GM18909 (cell line): ENCODE measurements around the gene DCT.
"Not testable (repeated sequence)": the region's sequence is repeated elsewhere in the genome, so short reads cannot be mapped to it uniquely, and the experiment has no call there.

Experiments
- ATAC-seq: cut with Tn5 transposase; IDR thresholded peaks from one replicate; pipeline ENCODE4 v1.9.1; 2021; ENCODE audit warnings: mild to moderate bottlenecking; ENCODE audit not compliant: unreplicated experiment, poor library complexity

Gene DCT

DNA sequence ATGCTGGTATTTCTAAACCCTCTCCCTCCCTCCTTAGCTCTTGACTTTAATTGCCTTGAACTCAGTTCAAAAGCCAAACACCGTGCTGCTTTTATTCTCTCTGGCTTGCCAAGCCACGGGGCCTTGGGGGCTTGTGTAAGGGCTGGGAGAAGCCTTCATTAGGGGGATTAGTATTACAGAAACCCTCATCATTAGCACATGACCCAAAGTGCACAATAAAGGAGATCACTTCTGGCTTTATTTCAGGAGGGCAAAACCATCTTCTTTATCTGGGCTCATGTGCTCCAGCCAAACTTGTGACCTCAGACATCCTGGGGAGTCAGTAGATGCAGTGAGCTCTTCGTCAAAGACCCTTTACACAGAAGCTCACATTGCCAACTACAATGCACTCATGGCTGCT is at the start of gene DCT:
Gene DCT, minus strand, starts transcription at position 67 of the 400 bp plus-strand sequence. CDS start 427 bp downstream, outside the sequence.
- ATAC-seq, result no peak

DNA sequence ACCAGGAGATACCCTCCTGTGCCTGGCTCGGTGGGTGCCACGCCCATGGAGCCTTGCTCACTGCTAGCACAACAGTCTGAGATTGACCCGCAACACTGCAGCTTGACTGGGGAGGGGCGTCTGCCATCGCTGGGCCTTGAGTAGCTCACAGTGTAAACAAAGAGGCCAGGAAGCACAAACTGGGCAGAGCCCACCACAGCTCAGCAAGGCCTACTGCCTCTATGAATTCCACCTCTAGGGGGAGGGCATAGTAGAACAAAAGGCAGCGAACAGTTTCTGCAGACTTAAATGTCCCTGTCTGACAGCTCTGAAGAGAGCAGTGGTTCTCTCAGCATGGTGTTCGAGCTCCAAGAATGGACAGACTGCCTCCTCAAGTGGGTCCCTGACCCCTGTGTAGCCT is 47.5 kb upstream of the DCT start:
- not testable (repeated sequence) for ATAC-seq

DNA sequence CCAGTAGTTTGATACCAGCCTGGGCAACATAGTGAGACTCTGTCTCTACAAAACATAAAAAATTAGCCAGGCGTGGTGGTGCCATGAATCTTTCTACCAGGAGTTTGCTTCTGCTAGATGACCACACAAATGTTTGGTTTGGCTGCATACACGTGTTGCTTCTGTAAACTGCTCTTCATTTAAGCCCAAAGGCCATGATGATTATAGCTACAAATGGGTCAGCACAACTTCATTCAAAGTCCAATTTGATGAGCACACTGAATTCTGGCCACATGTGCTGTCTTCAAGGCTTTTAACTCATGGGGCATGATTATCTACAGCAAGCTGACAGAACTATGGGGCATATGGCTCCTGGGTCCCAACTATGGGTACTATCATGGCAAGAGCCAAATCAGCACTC is 46.3 kb upstream of the DCT start:
- no peak for ATAC-seq

DNA sequence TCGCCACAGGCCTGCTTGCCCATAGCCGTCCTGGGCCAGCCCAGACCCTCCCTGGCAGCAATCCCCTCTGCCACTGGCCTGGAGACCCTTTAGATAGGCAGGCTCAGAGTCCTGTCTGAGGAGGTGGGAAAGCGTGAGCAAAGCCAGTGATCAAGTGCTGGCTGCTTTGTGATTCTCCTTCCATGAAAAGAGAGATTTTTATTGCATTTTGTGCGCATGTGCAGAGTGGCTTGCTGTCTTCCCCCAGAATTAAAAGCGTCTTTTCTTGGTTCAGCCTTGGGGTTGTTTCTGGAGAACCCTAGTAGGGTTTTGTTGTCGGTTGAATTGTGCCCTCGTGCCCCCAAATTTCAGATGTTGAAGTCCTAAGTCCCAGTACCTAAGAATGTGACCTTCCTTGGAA is 44.9 kb upstream of the DCT start:
- no peak for ATAC-seq

DNA sequence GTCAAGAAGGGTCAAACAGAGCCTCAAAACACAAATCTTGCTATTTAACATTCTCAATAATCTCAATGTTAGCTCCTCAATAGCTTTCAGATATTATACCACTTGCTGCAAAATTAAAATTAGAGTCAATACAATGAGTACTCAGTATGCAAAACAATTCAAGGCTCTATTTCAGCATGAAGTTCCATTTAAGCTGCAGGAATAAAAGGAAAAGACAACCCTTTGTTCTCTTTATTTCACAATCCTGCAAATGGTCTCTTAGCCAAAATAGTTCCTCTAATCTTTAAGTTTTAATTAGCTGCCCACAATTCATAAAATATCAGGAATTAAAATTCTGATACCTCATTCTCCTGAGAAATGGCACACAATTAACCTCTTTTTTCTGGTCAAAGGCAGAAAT is 40.5 kb upstream of the DCT start:
- no peak for ATAC-seq

DNA sequence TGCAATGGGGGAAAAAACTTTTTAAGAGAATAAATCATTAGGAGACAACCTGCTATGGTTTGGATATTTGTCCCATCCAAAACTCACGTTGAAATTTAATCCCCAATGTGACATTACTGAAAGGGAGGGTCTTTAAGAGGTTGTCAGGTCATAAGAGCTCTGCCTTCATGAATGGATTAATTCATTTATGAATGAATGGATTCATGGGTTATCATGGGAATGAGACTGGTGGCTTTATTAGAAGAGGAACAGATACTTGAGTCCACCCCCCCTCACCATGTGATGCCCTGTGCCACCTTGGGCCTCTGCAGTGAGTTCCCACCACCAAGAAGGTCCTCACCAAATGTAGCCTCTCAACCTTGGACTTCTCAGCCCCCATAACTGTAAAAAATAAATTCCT is 37.0 kb upstream of the DCT start:
- no peak for ATAC-seq

DNA sequence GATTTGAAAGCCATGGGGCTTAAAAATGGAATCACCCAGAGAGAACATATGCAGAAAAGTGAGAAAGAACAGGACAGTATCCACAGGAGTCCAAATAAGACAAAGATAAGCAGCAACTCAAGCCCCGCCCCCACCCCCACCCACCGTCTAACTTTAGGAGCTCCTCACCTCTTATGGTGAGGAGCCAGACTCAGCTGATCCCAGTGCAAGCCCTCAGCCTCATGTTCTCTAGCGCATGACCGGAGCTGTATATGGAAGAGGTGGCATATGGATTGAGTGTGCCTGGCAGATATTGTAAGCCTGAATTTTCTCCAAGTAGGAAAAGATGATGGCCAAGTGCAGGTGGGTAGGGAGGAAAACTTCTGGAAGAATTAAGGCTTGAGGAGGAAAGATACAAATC is 36.4 kb upstream of the DCT start:
- ATAC-seq, result no peak

DNA sequence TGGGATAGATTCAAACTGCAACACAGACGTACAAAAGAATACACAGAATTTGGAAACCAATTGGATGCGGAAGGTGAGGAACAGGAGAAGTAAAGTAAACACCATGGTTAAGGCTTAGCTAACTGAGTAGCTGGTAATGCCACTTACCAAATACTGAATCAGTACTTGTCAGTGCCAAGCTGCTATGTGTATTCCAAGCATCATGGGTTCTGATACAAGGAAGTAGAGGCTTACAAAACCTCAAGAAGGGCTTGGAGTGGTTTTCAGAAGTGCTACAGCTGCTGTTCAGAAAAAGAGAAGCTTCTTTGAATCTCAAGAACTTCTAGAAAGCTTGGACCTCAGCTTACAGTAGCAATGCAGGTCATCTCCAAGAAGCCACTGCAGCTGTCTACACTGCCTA is 35.9 kb upstream of the DCT start:
- no peak for ATAC-seq

DNA sequence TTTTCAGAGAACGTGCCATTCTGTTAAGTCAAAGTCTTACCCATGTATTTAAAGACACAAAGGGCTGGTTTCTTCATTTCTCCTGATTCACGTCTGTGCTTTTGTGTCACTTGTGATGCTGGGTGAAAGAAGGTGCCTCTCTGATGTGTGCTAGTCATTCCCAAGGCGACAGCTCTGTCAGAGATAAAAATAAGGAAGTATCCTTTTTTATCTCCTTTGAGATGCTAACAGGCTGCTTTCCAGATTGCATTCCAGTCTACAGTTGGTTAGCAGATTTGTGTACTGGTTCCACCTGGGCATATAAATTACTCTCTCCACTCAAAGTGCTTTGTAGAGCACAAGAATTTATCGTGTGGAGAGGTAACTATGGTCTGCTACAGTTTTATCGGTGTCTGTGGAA is 33.5 kb upstream of the DCT start:
- no peak for ATAC-seq

DNA sequence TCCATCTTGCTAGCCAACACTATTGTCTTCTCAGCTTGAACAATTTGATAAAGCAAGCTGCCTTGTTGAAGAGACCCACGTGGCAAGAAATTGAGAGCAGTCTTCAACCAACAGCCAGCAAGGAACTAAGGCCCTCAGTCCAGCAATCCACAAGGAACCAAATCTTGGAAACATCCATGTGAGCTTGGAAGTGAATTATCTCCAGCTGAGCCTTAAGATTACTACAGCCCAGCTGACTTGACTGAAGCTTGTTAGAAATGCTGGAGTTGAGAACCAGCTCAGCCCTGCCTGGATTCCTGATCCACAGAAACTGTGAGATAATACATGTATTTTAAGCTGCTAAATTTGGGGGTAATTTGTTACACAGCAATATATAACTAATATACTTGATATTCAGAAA is 26.2 kb upstream of the DCT start:
- ATAC-seq, result no peak

DNA sequence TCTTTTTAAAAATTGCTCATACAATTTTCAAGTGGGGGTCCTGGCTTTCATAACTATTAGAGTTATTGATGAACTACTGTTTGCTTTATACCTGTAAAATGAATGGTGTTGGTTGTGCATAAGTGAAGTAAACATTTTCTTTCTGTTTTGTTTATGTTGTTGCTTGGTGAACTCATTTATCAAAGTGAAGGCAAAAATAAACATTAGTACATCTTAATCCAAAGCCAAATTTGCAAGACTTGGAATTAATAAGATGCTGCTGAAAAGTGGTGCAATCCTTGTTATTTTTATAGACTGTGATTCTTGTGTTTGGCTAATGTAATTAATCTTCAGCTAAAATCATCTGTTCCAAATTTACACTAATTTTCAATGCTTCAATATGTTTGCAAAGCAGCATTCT is 24.4 kb upstream of the DCT start:
- ATAC-seq, result no peak

DNA sequence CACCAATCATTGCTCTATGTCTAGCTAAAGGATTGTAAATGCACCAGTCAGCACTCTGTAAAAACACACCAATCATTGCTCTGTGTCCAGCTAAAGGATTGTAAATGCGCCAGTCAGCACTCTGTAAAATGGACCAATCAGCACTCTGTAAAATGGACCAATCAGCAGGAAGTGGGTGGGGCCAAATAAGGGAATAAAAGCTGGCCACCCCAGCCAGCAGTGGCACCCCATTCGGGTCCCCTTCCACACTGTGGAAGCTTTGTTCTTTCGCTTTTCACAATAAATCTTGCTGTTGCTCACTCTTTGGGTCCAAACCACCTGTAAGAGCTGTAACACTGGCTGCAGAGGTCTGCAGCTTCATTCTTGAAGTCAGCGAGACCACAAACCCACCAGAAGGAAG is 19.3 kb upstream of the DCT start:
- ATAC-seq, result not testable (repeated sequence)

DNA sequence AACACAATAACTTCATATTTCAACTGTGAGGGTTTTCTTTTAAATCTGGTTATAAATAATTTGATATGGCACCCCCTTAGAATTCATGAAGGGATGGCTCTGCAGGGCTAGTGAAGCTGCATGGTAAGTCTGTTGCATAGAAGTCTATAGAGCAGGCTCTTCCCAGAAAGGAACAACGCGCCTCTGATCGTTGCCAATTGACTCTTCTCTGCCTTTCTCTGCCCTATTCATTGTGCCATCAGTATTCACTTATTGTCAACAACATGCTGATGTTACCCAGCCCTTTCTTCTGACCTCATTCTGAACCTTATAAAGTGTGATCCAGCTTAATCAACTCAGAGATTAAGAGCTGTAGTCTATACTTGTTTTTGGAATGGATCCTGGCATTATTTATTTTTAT is 16.3 kb upstream of the DCT start:
- no peak for ATAC-seq

DNA sequence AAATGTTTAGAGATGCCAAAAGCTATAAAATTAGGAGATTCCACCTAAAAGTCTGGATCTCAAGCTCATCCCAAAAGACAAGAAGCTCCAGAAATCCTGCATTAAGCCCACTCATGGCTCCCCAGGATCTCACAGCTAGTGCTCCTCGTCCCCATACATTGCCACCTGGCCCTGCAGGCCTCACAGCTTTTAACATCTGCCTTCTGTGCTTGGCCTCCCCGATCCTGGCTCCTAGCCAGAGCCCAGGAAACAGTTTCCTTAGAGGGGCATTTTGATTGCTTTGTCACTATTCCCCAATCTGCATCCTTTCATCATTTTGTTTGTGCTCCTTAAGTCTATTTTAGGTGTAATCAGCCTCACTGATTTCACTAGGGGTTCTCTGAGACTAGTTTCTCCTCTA is 14.5 kb upstream of the DCT start:
- ATAC-seq, result no peak

DNA sequence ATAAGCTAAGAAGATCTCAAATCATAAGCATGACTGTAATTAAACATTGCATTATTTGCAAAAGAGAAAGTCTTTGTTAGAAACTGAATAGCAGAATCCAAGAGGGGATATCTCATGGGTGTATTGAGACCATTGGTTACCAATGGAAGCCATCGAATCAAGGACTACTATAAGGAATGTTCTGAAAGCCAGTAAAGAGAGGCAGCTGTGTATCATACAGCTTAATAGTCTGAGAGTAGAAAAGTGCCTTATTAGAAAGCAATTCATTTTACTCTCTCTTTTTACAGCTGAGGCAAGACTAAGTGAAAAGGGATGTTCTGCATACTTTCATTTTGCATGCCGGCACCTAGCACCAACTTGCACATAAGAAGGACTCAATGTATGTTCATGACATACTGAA is 7.6 kb upstream of the DCT start:
- ATAC-seq, result no peak

DNA sequence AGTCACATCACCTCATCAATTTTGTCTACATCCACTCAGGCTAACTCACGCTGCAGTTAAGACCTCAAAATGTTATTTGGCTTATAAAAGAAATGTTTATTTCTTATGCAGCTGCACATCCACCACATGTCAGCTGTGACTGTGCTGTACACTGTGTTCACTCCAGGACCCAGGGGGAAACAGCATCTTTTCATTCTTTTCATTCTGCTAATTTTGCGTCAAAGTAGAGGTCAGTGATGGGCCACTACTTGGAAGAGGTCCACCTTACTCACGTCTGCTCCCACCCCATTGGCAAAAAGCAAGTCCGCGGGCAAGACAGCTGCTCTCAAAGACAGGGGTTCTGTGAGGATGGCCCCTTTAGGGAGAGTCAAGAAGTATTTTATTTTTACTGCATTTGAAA is 4.5 kb upstream of the DCT start:
- no peak for ATAC-seq

DNA sequence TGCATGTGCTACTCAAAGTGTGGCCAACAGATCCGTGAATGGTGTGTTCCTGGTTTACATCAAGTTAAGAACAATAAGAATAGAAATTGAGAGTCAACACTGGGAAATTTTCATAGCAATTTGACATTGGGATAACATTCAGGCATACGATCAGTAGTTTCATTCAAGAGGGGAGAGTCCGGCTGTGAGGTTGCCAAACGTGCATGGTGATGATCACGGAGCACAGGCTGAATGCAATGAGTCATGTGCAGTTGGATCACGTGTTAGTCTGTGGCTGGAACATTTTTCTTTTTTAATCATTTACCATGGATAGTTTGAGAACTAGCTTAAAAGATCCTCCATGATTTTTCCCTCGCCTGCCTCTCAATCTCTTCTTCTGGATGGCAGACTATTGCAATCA is 2.5 kb upstream of the DCT start:
- ATAC-seq, result no peak

DNA sequence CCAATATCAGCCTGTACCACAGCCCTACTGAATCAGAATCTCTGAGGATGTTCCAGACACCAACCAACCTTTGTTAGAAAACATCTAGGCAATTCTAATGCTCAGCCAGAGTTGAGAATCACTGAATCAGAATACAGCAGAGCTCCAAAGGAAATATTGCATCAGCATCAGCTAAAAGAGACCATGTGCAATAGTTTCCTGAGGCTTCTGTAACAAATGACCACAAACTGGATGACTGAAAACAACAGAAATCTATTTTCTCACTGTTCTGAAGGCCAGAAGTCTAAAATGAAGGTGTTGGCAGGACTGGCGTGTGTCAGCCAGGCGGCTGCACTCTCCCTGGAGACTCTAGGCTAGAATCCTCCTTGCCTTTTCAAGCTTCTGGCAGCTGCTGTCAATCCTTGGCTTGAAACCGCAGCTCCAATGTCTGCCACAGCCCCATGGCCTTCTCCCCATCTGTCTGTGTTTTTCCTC is 1.2 kb upstream of the DCT start:
- ATAC-seq, result no peak

DNA sequence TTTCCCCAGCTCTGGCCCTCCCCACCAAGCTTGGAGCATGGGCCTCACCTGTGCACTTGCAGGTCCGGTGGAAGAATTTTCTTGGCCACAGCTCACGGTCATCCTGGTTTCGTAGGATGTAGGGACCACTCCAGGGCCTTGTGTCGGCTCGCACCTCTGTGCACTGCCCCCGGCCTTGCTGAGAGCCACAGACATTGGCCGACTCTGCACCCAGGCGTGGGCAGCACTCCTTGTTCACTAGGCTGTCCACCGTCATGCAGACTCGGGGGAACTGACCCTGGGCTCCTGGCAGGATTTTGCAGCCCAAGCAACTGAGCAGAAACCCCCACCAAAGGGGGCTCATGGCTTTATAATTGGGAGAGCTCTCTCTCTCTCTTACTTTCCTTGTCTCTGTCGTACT is 569 bp downstream of the DCT start:
- ATAC-seq, result no peak

DNA sequence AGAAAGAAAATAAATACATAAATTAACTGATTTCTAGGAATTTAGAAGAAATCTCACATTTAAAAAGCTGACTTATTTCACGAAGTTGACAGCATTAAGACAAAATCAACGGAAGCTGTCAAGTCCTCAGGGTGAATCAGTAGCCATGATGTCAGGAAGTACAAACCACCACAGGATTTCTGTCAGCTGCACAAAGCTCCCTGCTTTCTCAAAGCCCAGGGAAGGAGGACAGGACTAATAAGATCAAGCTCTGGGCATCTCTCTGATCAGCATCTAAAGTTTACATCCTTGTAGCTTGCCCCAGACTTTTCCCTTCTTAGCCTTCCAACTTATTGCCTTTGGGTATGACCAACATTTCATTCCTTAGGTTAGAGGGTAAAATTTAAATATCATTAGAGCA is 9.4 kb downstream of the DCT start:
- ATAC-seq, result no peak

DNA sequence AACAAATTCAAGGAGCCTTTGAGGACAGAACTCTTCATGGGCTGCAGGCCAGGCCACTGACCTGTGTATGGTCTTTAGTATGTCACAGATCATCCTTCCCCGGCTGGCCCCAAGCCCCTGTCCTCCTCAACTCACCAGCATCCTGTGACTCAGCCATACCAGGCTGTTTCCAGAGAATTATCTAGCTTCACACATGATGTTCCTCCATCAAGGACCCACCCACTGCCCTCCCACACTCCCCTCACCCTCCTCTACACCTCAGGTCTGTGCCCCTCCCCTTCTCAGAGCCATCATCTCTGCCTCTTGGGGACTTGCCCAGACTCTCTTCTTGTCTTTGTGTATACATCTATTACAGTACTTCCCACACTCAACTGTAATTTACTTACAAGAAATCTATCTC is 14.7 kb downstream of the DCT start:
- ATAC-seq, result no peak

DNA sequence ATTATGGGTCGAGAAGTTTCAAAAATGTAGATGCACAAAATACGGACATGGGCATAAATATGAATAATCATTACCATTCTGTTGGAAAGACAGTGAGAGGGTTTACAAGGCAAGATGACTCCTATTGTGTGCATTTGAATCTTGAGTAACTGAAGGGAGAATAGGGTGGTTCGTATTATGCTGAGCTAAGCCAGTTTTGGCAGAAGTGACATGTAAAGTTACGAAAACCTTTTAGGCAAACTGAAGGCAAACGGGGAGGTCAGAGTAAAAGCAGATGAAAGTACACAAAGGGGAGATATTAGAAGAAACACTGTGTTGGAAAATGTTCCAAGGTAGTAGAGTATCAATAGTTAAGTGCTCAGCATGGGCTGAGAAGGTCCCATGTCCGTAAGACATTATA is 16.8 kb downstream of the DCT start:
- no peak for ATAC-seq

DNA sequence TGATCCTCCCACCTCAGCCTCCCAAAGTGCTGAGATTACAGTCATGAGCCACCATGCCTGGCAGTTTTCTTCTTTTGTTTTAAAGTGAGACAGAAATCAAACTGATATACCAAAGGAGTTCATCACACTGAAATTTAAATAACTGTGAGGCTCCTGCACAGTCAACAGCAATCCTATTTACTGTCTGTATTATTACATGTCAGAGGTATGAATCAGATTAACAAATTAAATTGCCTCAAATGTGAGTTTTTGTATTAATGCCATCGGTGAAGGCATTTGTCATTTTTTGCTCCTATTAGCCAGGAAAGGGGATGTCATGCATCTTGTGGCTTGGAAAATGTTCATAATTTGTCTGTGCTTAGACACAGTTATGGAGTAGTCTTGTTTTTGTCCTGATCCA is 20.4 kb downstream of the DCT start:
- ATAC-seq, result no peak
